GM12891 (cell line): ENCODE results near the gene ARID1B.

Source experiments
- POLR2A ChIP-seq: IDR thresholded peaks from 2 replicates; pipeline ENCODE4 v1.6.1; 2011; ENCODE audit warnings: low read depth, low read length, control low read depth
- POLR2AphosphoS5 ChIP-seq: IDR thresholded peaks from 2 replicates; pipeline ENCODE4 v1.6.1; 2011; ENCODE audit warnings: low read depth, low read length, control low read depth
- SPI1 ChIP-seq: IDR thresholded peaks from 2 replicates; pipeline ENCODE4 v1.6.1; 2011; ENCODE audit warnings: low read depth, low read length, control low read depth
- TAF1 ChIP-seq: IDR thresholded peaks from 2 replicates; pipeline ENCODE4 v1.6.1; 2011; ENCODE audit warnings: low read depth, low read length, control low read depth

DNA sequence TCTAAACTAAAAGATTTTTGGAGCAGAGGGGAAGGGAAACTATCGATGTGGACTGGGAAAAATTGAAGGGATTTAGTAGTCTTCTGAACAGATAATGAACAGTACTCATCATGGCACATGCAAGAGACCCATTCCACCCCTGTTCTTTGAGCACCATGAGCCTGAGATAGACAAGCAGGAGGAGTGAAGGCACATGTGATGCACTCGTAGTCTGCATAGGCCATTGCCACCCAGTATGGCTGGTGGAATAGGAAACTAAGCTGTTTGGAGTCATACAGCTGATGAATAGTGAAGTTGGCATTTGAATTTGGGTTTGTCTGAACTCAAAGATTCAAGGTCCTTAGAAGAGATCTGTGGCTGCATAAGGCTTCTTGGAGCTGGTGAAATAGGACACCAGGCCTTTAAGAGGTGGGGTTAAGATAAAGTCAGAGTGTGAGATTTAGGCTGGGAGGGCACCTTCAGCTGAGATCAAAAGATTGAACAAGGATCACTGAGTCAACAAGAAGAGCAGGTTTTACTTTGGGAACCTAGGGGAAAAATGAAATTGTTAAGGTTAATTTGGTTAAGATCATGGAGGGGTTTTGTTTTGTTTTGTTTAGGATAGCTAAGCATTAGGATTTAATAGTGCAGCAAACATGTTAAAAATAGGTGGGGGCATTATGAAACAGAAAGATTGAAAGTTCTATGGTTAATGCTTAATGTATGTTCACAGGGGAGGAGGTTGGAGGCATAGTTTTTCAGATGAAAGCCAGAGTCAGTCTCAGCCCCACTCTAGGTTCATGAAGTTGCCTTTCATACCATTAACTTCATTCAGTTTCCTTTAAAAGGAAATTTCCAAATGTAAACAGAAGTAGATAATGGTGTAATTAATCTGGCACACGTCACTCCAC is 148.8 kb downstream of the ARID1B start:
- no peak for TF ChIP-seq POLR2A
- no peak for TF ChIP-seq TAF1
- TF ChIP-seq POLR2AphosphoS5, result no peak
- no peak for TF ChIP-seq SPI1
